ENCODE measurements around the gene CLCN4.

DNA sequence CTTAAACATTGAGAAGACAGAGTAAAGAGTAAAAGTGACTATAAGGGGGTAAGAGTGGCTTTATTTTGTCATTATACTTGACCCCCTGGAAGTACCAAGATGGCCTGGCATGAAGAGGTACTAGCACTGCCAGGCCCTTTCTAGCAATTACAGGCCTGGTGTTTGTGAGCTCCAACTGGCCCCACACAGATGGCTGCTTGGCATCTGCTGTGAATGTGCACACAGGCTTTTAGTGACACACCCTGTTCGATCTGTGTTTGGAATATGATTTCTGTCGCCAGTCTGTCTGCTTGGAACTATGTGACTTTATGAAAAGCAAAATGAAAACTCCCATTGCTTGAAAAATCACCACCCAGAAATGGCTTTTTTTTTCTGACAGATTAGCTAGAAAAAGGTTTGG, 123.3 kb downstream of the CLCN4 start:
- TF ChIP-seq, protein P1, sequence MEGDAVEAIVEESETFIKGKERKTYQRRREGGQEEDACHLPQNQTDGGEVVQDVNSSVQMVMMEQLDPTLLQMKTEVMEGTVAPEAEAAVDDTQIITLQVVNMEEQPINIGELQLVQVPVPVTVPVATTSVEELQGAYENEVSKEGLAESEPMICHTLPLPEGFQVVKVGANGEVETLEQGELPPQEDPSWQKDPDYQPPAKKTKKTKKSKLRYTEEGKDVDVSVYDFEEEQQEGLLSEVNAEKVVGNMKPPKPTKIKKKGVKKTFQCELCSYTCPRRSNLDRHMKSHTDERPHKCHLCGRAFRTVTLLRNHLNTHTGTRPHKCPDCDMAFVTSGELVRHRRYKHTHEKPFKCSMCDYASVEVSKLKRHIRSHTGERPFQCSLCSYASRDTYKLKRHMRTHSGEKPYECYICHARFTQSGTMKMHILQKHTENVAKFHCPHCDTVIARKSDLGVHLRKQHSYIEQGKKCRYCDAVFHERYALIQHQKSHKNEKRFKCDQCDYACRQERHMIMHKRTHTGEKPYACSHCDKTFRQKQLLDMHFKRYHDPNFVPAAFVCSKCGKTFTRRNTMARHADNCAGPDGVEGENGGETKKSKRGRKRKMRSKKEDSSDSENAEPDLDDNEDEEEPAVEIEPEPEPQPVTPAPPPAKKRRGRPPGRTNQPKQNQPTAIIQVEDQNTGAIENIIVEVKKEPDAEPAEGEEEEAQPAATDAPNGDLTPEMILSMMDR (IDR thresholded peaks at IDR 0.05): no peak
- TF ChIP-seq POLR2A (IDR thresholded peaks at IDR 0.05): no peak
